Measurements from ENCODE around the gene MAPKAP1.

Gene MAPKAP1

DNA sequence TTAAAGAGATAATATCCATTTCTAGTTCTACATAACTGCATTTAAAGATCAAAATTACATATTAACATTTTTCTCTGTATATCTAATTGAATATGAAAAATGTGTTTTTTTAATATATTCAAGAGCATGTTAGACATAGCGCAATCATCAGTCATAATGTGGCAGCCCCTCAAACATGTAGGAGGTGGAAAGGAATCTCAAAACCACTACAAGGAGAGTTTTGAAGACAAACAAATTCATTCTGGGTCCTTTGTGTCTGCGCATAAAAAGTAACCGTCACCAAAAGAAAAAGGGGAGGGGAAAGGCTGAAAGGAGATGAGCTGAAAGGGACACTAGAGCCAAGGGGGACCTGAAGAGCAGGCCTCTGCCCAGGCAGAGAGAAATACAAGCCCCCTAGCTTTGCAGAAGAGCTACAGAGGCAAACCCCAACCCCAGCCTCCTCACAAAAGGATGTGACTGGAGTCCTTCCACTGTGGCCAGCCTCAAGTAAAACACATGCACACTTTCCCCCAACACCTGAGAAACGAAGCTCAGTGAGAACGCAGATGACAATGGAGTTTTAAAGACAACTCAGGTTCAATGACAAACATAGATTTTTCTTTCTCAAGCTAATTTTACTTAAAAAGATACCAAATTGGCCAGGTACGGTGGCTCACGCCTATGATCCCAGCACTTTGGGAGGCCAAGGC is 62.0 kb downstream of the MAPKAP1 start:
- no peak for ATAC-seq (replicated peaks; ENCODE audit: extremely low read depth, poor library complexity, severe bottlenecking)
- no peaks in the 10 kb centered on the region for H3K27me3 Mint-ChIP-seq
- peaks cover 1% of the 10 kb centered on the region for H3K36me3 Mint-ChIP-seq (ENCODE audit: insufficient read depth)
- H3K4me1 Mint-ChIP-seq = peaks cover 42% of the 10 kb centered on the region
- DNase-seq (ENCODE audit: low spot score in 2 of 2) = no peak
- H3K4me3 Mint-ChIP-seq = no peak overlapping the region
- H3K9me3 Mint-ChIP-seq = no peaks in the 10 kb centered on the region
- H3K27ac Mint-ChIP-seq (ENCODE audit: low read depth) = no peak overlapping the region

DNA sequence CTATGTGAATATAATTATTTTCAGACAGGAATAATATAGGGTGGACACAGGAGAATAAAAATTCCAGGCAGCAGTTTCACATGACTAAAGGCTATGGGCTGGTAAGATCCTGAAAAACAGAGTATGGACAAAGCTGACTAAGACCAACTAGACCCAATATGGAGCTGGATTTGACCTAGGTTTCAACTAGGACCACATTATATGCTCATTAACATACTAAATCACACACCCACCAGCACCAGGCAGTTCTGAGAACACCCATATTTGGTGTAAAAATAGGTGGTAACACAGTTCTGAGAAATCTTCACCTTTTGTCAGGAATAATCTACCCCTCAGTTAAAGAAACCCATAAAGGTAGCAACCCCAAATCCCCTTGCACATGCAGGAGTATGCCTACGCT is 64.7 kb downstream of the MAPKAP1 start:
- Mint-ChIP-seq H3K9me3 (no peaks in the 10 kb centered on the region), H3K27me3 (no peaks in the 10 kb centered on the region), H3K36me3 (ENCODE audit: insufficient read depth) (no peaks in the 10 kb centered on the region), H3K27ac (ENCODE audit: low read depth) (no peak overlapping the region), H3K4me1 (peaks cover 40% of the 10 kb centered on the region), H3K4me3 (no peak overlapping the region)
- DNase-seq (ENCODE audit: low spot score in 2 of 2) (no peak), ATAC-seq (replicated peaks; ENCODE audit: extremely low read depth, poor library complexity, severe bottlenecking) (no peak)

DNA sequence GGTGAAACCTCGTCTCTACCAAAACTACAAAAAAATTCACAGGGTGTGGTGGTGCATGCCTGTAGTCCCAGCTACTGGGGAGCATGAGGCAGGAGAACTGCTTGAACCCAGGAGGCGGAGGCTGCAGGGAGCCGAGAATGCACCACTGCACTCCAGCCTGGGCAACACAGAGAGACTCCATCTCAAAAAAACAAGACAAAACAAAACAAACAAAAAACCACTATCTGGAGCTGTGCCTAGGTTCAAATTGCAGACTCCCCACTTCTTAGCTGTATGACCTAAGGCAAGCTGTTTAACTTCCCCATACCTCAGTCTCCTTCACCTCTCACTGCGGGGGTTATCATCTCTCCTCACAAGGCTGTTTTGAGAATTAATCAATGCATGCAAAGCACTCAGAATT is 68.0 kb downstream of the MAPKAP1 start:
- Mint-ChIP-seq H3K4me1 (peaks cover 45% of the 10 kb centered on the region), H3K27ac (ENCODE audit: low read depth) (no peak overlapping the region), H3K9me3 (no peaks in the 10 kb centered on the region), H3K27me3 (no peaks in the 10 kb centered on the region), H3K4me3 (no peak overlapping the region), H3K36me3 (ENCODE audit: insufficient read depth) (peaks cover 2% of the 10 kb centered on the region)
- DNase-seq (ENCODE audit: low spot score in 2 of 2) = no peak
- ATAC-seq (replicated peaks; ENCODE audit: extremely low read depth, poor library complexity, severe bottlenecking) = no peak

DNA sequence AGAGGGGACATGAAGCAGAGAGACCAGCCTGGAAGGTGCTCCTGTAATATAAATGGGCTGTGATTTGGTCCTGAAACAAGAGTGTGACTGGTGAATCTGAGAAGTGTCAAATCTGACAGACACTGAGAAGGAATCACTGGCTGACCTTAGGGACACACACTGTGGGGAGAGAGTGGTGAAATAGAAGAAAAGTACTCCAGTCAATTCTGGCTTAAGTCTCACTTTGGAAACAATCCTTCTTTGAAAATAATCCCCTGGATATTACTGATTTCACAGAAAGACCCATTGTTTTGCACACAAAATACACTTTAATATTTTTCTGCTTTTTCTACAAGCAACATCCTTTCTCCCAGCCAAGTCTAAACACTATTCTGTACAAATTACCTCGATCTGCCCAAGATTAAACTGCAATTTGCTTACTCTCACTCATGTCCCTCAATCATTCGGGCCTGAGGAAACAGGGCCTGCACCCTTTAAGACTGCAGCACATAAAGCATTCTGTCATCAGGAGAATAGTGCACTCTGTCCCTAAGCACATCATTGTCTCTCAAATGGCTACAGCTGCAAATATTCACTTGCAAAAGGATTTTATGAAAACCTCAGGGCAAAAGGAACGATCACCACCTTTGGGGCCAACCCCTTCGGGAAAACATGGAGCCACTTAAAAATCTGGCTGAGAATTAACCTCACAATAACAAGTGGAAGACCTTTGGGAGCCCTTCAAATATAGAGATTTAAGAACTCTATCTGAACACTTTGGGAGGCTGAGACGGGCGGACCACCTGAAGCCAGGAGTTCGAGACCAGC is 68.6 kb downstream of the MAPKAP1 start:
- DNase-seq (ENCODE audit: low spot score in 2 of 2) (no peak), ATAC-seq (replicated peaks; ENCODE audit: extremely low read depth, poor library complexity, severe bottlenecking) (no peak)
- Mint-ChIP-seq H3K4me1 (peaks cover 45% of the 10 kb centered on the region), H3K9me3 (no peaks in the 10 kb centered on the region), H3K27me3 (no peaks in the 10 kb centered on the region), H3K36me3 (ENCODE audit: insufficient read depth) (peaks cover 2% of the 10 kb centered on the region), H3K27ac (ENCODE audit: low read depth) (no peak overlapping the region), H3K4me3 (no peak overlapping the region)

DNA sequence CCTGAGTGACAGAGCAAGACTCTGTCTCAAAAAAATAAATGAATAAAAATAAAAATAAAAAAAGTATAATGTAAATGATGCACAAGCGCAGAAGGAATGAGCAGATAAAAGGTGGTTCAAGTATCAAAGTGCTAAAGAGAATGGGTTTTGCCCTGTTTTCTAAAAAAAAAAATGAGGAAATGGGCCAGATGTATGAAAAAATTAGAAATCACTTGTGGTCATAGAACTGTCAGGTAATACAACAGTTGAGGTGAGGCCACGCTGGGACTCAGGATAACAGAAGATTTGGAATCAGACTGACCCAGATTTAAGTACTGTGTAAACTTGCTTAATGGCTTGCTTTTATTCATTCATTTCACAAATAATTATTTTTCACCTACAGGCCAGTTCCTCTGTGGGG is 69.8 kb downstream of the MAPKAP1 start:
- Mint-ChIP-seq H3K9me3 (no peaks in the 10 kb centered on the region), H3K36me3 (ENCODE audit: insufficient read depth) (peaks cover 3% of the 10 kb centered on the region), H3K27ac (ENCODE audit: low read depth) (no peak overlapping the region), H3K4me3 (no peak overlapping the region), H3K27me3 (no peaks in the 10 kb centered on the region), H3K4me1 (peaks cover 55% of the 10 kb centered on the region)
- ATAC-seq (replicated peaks; ENCODE audit: extremely low read depth, poor library complexity, severe bottlenecking) (no peak), DNase-seq (ENCODE audit: low spot score in 2 of 2) (no peak)

DNA sequence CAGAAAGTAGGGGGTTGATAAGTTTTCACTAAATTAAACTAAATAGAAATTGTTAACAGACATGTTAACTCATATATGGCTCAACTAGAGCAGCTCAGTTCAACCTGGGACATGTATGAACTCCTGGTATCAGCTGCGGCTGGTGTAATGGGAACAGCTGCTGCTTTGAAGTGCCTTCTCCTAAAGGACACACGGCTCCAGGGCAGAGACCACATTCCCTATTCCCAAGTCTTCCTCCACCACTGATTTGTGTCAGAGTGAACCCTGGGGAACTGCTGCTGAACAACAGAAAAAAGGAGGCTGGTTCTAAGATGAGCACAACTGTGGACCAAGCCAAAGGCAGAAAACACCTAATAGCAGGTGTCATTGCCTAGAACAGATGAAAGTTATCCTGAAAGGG is 71.1 kb downstream of the MAPKAP1 start:
- no peak for DNase-seq (ENCODE audit: low spot score in 2 of 2)
- peak overlapping the region; percentile 22 for H3K27ac Mint-ChIP-seq (ENCODE audit: low read depth)
- no peak overlapping the region for H3K4me3 Mint-ChIP-seq
- no peaks in the 10 kb centered on the region for H3K9me3 Mint-ChIP-seq
- peaks cover 3% of the 10 kb centered on the region for H3K36me3 Mint-ChIP-seq (ENCODE audit: insufficient read depth)
- peaks cover 67% of the 10 kb centered on the region for H3K4me1 Mint-ChIP-seq
- no peaks in the 10 kb centered on the region for H3K27me3 Mint-ChIP-seq
- no peak for ATAC-seq (replicated peaks; ENCODE audit: extremely low read depth, poor library complexity, severe bottlenecking)

DNA sequence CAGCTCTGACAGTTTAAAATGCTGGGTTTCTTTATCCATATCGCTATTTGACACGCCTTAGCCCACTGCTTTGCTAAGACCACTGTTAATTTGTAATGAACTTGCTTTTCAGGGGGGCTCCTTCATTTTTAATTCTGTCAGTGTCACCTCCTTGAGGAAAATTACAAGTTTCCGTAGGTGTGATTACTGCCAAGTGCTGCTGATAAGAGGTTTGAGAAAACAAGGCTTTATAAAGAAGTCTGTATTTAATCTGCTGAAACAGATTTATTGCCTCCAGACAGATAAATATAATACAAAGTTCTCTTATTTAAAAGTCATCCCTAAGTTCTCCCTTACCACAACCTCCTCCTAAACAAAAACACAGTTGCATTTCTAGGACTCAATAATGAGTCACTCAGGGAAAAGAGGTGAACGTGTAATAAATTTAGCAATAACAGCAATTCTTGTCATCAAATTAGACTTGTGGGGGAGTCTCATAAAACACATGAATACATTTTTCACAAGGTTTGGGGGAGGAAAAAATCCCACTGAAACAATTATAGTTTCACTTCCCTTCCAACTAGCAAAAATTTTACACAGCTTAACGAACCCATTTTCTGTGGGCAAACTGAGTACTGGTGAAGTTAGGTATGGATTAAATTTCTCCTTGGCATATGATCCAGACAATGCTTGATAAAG is 72.8 kb downstream of the MAPKAP1 start:
- Mint-ChIP-seq H3K27ac (ENCODE audit: low read depth) (no peak overlapping the region), H3K9me3 (no peaks in the 10 kb centered on the region), H3K4me1 (peaks cover 62% of the 10 kb centered on the region), H3K27me3 (no peaks in the 10 kb centered on the region), H3K4me3 (no peak overlapping the region), H3K36me3 (ENCODE audit: insufficient read depth) (peaks cover 3% of the 10 kb centered on the region)
- no peak for ATAC-seq (replicated peaks; ENCODE audit: extremely low read depth, poor library complexity, severe bottlenecking)
- DNase-seq (ENCODE audit: low spot score in 2 of 2) = no peak

DNA sequence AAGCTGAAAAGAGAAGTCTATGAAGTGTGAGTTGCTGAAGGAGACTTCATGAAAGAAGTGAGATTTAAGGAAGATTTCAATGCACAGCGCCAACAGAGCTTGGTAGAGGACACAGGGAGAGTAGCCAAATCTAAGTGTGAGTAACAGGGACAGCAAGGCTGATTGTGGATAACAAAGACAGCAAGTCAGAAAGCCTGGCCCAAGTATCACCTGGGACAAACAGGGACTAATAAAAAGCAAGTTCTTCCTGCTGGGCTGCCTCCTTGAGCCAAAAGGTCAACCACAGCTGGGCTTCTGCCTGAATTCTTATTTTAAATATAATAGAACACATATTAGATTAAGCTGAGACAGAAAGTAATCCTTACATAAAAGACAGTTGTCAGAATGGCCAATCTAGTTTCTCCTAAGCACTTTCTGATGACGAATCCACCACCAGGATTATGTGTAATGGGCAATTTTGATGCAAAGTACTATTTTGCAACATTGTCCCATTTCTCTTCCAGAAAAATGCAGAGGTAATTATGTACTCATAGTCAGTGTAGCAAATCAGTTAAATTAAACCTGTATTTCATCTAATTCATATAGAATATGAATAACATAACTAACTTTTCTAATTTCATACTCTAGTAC is 73.8 kb downstream of the MAPKAP1 start:
- no peak for ATAC-seq (replicated peaks; ENCODE audit: extremely low read depth, poor library complexity, severe bottlenecking)
- Mint-ChIP-seq H3K36me3 (ENCODE audit: insufficient read depth) (peaks cover 3% of the 10 kb centered on the region), H3K9me3 (no peaks in the 10 kb centered on the region), H3K27me3 (no peaks in the 10 kb centered on the region), H3K27ac (ENCODE audit: low read depth) (no peak overlapping the region), H3K4me1 (peaks cover 63% of the 10 kb centered on the region), H3K4me3 (no peak overlapping the region)
- no peak for DNase-seq (ENCODE audit: low spot score in 2 of 2)

DNA sequence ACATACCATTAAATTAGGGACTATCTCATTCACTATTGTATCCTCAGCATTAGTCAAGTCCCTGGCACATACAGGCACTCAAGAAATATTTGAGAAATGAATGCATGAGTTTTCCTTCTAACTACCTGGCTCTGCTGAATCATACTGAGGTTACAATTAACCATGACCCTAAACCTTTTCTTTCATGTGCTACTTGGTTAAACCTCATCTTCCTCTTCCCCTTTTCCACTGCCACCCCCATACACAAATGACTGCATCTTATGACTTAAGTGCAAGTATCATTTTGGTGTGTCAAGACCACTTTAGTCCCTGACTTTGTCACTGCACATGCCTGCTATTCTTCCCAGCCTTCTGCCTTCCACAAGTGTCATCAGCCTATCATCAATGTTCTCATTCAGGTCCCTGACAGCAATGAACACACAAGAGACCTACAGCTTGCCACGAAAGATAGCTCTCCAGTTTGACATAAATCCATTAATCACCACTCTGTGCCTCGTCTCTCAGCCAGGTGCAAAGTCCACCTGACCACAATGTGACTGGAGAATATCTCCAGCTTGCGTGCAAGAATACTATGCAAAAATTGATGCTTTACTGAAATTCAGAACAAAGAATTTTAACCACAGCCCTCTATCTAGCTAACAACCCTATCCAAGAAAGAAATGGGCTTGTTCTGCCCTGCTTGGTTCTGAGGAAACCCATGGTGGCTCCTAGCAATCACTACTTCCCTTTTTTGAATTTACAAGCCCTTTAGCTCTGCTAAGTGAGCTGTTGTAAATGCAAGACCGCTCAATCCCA is 74.5 kb downstream of the MAPKAP1 start:
- peaks cover 3% of the 10 kb centered on the region for H3K36me3 Mint-ChIP-seq (ENCODE audit: insufficient read depth)
- H3K27me3 Mint-ChIP-seq = no peaks in the 10 kb centered on the region
- H3K4me1 Mint-ChIP-seq = peaks cover 61% of the 10 kb centered on the region
- no peak overlapping the region for H3K4me3 Mint-ChIP-seq
- no peak overlapping the region for H3K27ac Mint-ChIP-seq (ENCODE audit: low read depth)
- no peak for DNase-seq (ENCODE audit: low spot score in 2 of 2)
- no peaks in the 10 kb centered on the region for H3K9me3 Mint-ChIP-seq
- peak; percentile 54 for ATAC-seq (replicated peaks; ENCODE audit: extremely low read depth, poor library complexity, severe bottlenecking)

DNA sequence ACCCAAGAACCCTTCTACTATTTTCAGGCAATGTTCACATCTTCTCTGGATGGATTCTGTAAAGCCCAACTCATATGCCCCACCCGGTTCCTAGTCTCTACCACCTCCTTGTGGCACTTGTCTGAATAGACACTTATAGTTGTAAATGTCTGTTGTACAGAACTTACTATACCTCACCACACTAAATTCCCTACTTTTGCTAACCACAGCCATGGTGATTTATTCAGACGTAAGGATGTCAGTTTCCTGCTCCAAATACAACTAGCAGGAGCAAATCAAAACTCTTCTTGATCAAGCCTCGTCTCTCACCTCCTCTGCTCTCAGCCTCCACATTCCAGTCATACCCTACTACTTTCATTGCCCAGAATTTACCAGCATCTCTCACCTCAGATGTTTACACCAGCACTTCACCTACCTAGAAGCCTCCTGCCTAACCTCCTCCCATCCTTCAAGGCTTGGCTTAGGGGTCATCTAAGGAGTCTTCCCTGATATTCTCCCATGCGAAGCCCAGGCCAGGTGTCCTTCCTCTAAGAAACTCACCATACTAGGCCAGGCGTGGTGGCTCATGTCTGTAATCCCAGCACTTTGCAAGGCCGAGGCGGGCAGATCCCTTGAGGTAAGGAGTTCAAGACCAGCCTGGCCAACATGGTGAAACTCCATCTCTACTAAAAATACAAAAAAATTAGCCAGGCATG is 75.5 kb downstream of the MAPKAP1 start:
- ATAC-seq (replicated peaks; ENCODE audit: extremely low read depth, poor library complexity, severe bottlenecking) (no peak), DNase-seq (ENCODE audit: low spot score in 2 of 2) (no peak)
- Mint-ChIP-seq H3K27me3 (no peaks in the 10 kb centered on the region), H3K4me1 (peaks cover 56% of the 10 kb centered on the region), H3K27ac (ENCODE audit: low read depth) (peak overlapping the region; percentile 48), H3K9me3 (no peaks in the 10 kb centered on the region), H3K36me3 (ENCODE audit: insufficient read depth) (peaks cover 3% of the 10 kb centered on the region), H3K4me3 (no peak overlapping the region)

DNA sequence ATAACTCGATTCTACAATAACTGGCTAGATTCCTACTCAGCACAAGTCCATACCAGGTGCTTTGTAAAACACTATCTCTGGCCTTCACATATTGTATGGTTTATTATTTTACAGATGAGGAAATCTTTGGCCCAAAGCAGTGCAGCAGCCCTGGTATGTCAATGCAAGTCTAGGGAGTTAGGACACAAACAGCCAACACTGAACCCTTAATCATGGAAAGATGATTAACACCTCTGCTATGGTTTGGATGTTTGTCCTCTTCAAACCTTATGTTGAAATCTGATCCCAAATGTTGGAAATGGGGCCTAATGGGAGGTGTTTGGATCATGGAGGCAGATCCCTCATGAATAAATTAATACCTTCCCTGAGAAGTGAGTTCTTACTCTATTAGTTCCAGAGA is 76.6 kb downstream of the MAPKAP1 start:
- Mint-ChIP-seq H3K9me3 (no peaks in the 10 kb centered on the region), H3K27me3 (no peaks in the 10 kb centered on the region)
- ATAC-seq (replicated peaks; ENCODE audit: extremely low read depth, poor library complexity, severe bottlenecking) = no peak

More for the DNA sequence above, 76.6 kb downstream of the MAPKAP1 start:
- Mint-ChIP-seq H3K36me3 (ENCODE audit: insufficient read depth) (peaks cover 1% of the 10 kb centered on the region), H3K27ac (ENCODE audit: low read depth) (no peak overlapping the region), H3K4me3 (no peak overlapping the region), H3K4me1 (peaks cover 47% of the 10 kb centered on the region)
- DNase-seq (ENCODE audit: low spot score in 2 of 2) = no peak

Measured in central memory CD8-positive, alpha-beta T cell (primary cell).